Activated T-cell treated with anti-CD3 and anti-CD28 coated beads for 1 hour (primary cell): ENCODE results near the gene CDH13.

Source experiments
- DNase-seq: peaks from one replicate; pipeline ENCODE4 v3.0.0-alpha.2; 2020; ENCODE audit warnings: low read depth

The CDH13 gene

DNA sequence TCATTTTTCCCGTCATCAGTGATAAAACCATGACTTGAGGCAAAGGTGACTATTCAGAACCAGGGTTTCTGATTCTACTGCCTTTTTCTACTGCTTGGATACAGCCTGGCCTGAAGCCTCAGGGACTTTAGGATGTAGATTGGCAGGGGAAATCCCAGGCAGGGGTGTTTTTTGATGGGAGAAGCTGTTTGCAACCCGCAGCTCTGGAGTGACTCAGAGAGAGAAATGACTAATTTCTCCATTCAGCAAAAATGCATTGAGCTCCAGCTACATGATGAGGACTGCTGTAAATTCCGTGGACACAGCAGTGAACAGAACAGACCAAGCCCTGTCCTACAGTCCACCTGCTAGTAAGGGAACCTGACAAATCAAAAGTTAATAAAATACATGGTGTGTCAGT is 560.6 kb downstream of the CDH13 start:
- DNase-seq: no peak

DNA sequence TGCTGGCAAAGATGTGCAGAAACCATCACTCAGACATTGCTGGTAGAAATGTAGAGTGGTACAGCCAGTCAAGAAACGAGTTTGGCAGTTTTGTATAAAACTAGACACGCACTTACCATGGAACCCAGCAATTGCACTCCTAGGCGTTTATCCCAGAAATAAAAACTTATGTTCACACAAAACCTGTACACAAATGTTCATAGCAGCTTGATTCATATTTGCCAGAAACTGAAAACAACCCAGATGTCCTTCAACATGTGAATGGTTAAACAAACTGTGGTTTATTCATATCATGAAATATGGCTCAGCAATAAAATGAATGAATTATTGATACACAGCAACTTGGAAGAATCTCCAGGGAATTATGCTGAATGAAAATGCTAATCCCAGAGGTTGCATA is 570.0 kb downstream of the CDH13 start:
- no peak for DNase-seq

DNA sequence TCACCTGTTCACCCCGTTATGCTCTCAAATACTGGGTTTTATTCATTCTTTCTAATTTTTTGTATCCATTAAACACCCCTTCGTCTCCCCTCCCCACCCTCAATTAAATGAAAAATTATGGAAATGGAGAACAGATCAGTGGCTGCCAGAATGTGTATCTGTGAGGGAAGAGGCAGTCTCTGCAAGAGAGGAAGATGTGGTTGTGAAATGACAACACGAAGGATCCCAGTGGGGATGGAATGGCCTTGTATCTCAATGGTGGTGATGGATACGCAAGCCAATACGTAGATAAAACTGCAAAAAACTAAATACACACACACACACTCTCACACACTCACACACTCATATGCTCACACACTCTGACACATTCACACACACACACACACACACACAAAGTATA is 570.7 kb downstream of the CDH13 start:
- DNase-seq: no peak

DNA sequence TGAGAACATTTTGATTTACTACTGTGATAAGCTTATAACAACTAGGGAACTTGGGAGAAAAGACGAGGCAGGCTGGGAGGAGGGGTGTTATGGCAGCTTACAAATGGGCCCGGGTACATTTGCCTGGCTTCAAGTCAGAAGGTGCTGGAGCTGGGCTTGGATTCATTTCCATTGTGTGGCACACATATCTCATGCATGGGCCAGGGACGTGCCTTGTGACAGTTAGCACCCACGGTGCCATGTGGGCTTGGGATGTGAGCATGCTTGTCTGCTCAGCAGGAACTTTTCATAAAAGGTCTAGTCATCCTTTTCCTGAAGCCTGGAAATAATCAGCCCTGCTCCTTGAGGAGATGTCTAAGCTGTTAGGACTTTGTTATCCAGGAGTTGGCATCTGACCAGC is 572.2 kb downstream of the CDH13 start:
- no peak for DNase-seq

DNA sequence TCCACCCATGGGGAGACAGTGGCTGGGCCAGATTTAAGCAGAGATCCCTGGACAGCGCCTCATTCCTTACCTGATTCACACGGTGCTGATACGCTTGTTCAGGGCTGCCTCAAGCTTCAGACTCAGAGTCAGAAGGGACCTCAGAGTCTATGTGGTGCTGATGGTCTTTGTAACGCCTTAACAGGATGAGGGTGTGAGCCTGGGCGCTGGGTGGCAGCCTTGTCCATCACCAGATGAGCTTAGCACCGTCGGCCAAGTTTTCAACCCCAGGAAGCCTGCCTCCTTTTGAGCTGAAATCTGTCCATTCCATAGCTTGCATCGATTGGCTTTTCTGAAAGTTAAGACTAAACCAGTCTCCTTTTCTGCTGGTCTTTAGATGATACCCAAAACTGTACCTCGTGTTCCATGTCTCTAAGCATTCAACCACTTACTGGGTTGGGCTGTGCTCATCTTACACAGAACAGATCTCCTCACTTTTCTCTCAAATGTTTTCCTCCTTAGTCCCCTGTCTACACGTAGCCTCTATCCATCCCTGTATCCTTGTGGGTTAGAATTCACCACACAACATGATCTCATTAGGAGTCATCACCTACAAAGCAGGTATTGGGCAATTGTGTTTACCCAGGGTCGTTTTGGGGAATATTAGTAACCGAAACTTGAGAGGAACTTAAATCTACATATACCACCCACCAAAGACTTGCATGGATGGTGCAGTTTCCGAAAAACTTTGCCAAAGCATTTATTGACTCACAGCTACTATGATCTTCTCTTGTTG is 573.4 kb downstream of the CDH13 start:
- DNase-seq: no peak

DNA sequence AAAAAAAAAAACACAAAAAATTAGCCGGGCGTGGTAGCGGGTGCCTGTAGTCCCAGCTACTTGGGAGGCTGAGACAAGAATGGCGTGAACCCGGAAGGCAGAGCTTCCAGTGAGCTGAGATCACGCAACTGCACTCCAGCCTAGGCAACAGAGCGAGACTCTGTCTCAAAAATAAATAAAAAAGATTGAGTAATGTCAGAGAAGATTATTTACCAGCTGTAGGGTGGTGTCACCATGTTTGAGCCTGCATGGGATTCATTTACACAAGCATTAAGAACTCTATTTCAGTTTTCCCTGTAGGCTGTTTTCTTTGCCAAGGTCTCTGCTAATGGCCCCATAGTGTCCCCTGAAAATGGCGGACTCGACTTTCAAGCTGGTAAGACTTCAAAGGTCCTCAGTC is 575.0 kb downstream of the CDH13 start:
- no peak for DNase-seq

DNA sequence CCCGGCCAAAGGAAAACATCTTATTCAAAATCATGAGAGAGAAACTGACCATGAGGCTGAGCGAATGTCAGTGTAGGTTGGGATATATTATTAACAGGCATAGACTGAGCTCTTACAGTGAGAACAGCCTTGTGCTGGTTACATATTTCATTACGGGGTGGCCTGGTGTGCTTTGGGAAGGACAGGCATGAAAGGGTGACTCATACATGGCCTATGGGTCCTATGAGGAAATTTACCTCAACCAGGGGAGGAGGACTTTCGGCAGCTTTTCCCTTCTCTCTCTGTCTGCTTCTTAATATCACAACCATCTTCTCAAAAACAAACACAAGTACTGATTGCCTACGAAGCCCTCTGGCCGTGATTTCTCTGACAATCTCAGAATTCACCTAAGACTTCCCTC is 579.1 kb downstream of the CDH13 start:
- DNase-seq: no peak

DNA sequence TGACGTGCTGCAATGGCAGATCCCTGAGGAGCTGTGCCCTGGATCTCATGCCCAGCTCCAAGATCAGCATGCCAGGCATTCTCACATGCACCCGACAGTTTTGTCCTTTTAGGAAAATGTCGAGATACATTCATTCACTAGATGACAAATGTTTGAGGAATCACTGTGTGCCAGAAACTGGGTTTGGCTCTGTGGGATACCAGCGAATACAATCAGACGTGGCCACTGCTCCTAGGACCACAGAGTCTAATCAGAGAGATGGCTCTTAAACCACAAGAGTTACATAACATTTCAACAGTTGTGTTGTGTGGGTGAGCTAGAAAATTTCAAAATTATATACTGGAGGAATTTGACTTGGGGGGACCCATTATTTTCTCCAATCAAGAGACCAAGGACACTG is 579.7 kb downstream of the CDH13 start:
- DNase-seq: no peak

DNA sequence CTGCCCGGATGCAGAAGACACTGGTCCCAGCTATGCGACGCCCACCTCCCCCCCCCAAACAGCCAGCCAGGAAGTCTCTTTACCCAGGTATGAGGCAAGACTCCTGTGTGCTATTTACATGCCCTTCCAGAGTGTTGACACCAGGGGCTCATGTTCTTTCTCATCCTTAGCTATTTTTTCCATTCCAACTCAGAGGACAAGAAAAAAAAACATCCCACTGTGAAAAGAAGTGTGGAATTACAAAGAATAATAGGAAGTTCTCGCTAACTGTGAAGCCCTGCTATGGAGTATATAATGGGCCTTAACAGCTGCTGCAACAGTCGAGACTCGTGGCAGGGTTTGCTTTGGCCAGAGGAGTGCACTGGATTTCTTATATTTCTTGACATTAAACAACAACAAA is 584.9 kb downstream of the CDH13 start:
- DNase-seq: no peak

DNA sequence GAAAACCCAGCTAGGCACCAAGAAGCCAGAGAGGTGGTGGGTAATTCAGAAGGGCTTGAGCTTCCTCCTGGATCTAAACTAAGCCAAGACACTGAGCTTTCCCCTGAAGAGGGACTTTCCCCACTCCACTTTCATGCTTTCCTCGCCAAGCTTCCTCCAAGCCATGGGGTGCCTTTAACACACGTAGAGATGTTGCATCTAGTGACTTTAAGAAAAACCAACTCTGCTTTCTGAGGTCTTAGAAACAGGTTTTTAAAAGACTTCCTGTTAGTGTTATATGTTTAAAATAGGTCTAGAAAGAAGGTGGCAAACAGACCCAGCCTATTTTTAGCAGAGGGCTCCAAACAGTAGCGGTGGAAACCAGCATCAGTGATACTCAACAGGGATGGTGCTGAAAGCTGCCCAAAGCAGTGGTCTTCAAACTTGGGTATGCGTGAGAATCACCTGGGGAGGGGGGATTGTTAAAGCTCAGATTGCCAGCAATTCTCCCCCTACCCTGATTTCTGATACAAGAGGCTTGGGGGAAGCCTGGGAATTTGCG is 585.6 kb downstream of the CDH13 start:
- no peak for DNase-seq

DNA sequence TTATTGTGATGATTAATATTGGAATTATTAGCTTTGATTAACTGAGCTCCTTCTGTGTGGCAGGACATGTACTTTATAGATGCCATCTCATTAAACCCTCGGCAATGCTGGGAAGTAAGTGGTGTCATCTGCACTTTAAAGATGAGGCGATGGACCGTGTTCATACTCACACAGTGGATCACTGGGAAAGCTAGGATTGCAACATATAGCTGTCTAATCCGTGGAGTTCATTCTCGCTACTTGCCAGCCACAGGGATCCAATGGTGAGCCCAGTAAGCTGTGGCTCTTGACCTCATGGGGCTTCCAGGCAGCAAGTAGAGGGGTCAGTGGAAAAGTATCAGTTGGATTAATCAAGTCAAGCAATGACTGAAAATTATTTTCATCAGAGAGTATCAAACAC is 587.9 kb downstream of the CDH13 start:
- DNase-seq: no peak

DNA sequence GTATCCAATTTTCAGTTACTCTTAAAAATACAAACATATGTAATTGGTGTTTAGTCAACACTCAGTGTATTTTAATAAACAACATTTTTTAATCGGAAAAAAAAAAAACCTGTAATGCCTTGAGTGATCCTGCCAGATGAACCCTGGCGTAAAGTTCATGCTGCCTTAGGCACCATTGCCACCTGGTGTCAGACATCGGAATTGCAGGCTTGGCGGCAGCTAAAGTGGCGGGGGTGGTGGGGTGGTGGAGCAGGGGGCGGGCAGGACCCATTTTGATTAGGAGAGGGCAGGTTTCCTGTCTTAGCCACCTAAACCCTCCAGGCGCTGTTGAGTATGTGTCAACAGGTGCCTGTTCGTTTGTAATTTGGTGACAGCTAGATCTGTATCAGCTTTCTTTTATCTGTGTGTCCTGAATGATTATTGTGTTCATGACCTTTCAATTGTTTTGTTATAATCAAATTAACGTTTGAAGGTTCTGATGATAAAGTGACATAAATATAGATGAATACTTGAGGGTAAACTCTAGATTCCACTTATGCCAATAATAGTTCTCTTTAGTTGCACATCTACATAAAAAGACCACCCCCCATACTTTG is 588.7 kb downstream of the CDH13 start:
- DNase-seq: peak; percentile 23

DNA sequence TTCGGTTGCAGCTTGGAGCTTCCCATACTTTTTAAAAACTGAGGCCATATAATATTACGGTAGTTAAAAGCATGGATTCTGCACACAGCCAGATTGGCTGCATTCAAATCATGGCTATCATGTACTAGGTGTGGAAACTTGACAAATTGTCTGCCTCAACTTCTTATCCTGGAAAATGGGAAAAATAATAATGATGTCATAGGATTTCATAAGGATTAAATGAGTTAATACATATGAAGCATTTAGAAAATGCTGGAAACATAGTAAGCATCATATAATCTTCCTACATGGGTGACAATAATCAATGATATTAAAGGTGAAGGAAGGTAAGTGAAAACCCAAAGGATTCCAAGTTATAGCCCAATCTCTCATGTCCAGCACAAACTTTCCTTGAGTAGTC is 592.5 kb downstream of the CDH13 start:
- no peak for DNase-seq

DNA sequence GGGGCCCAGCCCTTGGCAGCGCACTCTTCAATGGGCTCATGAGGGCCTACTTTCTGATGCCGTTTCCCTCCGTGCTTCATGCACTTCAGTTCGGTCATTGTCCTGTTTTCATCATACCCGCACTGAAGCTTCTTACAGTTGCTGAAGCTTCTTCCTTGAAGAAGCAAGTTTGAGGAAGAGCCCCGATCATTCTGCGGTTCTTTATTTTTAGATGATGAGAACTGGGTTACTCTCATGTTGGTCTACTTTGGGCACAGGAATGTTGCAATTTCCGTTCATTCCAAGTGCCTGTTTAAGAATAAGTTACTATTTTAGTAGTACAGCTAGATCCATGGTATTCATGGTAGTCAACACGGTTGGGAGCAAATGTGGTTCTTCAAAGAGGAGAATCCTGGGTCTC is 593.3 kb downstream of the CDH13 start:
- DNase-seq: no peak

DNA sequence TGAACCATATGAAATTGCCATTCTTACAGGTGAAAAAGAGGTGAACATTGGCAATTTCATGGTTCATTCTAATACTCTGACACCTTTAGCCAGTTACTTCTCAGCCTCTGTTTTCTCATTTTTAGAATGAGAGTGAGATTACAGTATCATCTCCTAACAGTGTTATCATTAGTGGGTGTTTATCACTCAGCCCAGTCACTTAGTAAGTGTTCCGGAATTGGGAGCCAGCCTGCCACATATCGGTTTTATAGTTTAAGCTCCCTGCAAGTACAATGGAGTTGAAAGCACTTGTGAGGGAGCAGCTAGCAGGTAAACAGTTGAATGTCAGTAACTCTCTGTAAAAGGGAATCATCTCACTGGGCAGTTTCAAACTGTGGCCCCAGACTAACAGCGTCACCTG is 597.9 kb downstream of the CDH13 start:
- no peak for DNase-seq

DNA sequence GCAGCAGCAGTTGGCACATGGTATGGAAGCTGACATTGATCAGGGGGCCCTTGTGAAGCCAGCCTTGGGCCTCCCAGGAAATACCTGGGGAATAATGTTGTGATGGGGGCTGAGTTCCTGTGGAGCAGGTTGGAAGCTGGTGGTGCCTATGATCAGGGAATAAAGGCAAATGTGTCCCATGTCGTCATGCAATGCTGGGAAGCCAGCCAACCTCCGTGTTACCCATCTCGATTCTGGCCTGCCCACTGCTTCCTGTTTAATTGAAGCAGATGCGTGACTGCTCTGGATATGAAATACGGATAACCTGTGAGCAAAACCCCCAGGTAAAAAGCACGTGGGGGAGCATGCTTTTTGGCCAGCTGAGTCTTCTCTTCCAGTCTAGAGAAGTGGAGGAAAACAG is 600.6 kb downstream of the CDH13 start:
- DNase-seq: no peak

DNA sequence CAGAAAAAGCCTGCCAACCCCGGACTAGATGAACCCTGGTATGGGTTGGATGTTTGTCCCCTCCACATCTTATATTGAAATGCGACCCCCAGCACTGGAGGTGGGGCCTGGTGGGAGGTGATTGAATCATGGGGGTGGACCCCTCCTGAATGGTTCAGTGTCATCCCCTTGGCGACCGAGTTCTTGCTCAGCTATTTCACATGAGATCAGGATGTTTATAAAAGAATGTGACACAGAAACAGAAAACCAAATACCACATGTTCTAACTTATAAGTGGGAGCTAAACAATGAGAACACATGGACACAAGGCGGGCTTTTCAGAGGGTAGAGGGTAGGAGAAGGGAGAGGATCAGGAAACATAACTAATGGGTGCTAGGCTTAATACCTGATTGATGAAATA is 605.0 kb downstream of the CDH13 start:
- DNase-seq: no peak

DNA sequence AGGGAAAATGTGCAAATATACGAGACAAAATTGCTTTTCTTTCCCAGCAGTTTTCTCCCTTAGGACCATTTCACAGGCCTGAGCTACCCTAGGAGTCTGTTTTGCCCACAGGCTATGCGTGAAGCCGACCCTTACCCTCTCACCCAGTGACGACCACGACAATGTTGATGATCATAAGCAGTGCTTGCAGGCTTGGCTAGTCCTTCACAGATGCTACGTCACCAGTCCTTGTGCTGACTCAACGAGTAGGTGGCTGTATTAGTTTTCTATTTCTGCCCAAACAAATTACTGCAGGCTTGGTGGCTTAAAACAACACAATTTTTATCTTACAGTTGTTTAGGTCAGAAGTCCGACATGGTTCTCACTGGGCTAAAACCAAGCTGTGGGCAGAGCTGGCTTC is 606.4 kb downstream of the CDH13 start:
- DNase-seq: no peak

DNA sequence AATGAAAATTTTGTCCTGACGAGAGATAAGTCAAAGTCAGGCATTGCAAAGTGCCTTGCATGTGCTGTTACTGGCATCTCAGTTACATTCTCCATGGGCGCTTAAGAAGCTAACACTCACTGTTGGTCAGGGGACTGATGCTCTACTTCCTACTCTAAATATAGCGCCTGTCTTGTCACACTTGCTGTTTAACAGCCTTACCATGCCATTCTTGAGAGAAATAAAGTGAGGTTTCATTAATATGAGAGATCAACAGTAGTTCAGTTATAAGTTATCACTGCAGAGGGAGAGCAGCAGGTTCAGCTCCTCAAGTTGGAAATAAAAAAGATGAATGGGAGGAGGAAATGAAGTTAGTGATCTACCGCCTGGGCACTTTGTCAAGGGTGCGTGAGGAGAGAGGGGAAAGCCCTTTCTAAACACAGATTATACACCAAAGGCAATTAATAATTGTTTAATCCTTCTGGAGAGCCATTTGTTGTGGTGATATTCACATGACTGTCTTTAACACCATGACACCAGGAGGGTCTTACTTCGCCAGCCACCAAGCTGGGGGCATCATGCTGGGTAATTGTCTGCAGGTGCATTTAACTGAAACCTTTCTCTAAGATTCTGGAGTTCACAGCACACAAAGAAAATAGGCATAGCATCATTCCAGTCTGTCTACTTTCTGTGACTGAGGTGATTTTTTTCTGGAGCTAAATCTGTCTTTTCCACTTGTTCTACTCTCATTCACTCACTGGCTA is 612.4 kb downstream of the CDH13 start:
- DNase-seq: no peak

DNA sequence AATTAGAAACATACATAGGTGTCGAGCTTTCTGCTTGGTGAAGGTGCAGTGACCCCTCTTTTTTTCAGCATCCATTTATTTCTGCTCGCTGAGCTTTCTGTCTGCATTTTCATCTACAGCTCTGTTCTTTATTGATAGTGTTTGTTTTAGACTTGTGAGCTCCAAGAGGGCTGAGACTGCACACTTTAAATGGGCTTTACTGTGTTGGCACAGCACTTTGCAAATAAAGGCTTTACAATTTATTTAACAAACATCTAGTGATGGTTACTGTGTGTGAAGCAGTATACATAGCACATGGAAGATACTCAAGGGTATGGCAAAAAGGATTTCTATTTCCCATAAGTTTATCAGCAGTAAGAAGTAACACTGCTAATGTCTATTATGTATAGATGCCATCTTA is 617.3 kb downstream of the CDH13 start:
- no peak for DNase-seq

DNA sequence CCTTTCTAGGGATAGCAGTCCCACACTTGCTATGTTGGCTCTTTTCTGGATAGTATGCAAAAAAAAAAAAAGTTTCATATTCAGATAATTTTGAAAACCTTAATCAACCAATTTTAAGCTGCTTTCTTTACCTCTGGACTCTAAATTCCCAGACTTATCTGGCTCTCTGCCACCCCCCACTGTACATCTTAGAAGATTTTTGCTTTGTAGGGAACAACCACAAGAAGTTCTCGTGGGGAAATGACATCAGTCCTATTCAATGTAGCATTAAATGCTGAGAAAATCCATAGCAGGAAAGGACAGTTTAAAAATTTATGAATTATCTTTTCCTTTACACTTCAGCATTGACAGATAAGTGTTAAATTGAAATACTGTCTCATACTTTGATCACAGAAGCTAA is 618.3 kb downstream of the CDH13 start:
- no peak for DNase-seq

DNA sequence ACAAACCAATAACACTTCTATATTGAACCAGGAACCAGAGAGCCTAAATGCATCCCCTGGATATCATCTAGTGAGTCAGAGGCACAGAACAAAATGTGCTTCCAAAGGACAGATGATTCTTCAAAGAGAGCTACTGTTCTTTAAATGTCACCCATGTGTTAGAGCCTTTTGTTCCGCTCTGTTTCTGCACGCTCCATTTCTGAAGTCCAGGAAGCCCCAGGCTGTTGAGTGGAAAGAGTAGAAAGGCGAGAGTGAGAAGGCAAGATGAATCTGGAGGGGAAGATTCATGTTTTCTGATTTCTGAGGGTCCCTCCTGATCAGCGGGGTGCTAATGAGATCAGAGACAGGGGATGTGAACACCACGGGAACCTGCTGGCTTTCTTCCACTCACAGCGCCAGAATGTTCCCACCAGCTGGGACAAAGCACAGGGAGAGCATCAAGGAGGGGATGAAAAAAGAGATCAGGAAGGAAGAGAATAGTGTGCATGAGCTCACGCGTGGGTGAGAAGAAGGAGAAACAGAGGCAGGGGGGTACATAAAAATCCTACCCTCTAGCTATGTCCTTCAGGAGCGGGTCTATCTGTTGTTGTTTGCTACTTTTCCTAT is 621.1 kb downstream of the CDH13 start:
- DNase-seq: no peak
